ENCODE data around the gene CLK2. TPM values are rescaled to one million over a fixed set of nuclear protein-coding genes. Genes with fewer than 3 reads are reported as not detected.

The CLK2 gene
- total and polyA plus RNA-seq, 9 of the 15 experiments (the other 6 are each of a cell fraction or from before 2014, with no cell fraction given): 13.5 to 81.4 (median 39.6) TPM

- TF ChIP-seq ZBTB5 (IDR thresholded peaks at IDR 0.05) (no peak), ARID3A (IDR thresholded peaks at IDR 0.05; ENCODE audit: borderline replicate concordance, low read depth, low read length) (no peak), TRIM24 (IDR thresholded peaks at IDR 0.05) (no peak), ELK1 (CRISPR knock-in tag; IDR thresholded peaks at IDR 0.05) (no peak), MAX (CRISPR knock-in tag; IDR thresholded peaks at IDR 0.05) (peak; percentile 58), ZNF318 (IDR thresholded peaks at IDR 0.05; ENCODE audit: borderline replicate concordance in 1 of 2, low read depth in 1 of 2) (no peak), SAP30 (IDR thresholded peaks at IDR 0.05; ENCODE audit: borderline replicate concordance, insufficient read depth, low read depth, low read length, poor library complexity, severe bottlenecking) (peak; percentile 87), CREBBP (IDR thresholded peaks at IDR 0.05; ENCODE audit: low read depth, low read length) (no peak), EP400 (IDR thresholded peaks at IDR 0.05) (no peak), FOS (IDR thresholded peaks at IDR 0.05; ENCODE audit: extremely low read depth, insufficient read length) (no peak), TGIF2 (CRISPR knock-in tag; IDR thresholded peaks at IDR 0.05) (0 out of 2 replicates have a peak, but pooled peaks have one; percentile 13), ETV1 (tag; conservative IDR thresholded peaks at IDR 0.05; ENCODE audit: low read depth) (no peak)
Observed at GRCh38 chr1:155277070-155277901, 4.0 kb upstream of the CLK2 start, which contains the start of gene HCN3 (continued).
